Chondrocyte (in vitro differentiated cells): ENCODE data around the gene SPINK2. TPM values are rescaled to one million over a fixed set of nuclear protein-coding genes. Genes with fewer than 3 reads are reported as not detected.
A peak's percentile ranks its signal among the peaks of the same experiment; 100 is the strongest.

ENCODE experiments used
- DNase-seq: peaks from one replicate; pipeline ENCODE4 v3.0.0; 2021; ENCODE audit warnings: mixed read lengths, low spot score
- H3K27ac Mint-ChIP-seq: one replicate; pipeline ENCODE4 v1.8.0; 2021; ENCODE audit warnings: mild to moderate bottlenecking, moderate library complexity, mixed read lengths; ENCODE audit not compliant: unreplicated experiment
- H3K27me3 Mint-ChIP-seq: 2 replicates; pipeline ENCODE4 v1.8.0; 2021; ENCODE audit warnings: low read depth, mixed read lengths
- H3K36me3 Mint-ChIP-seq: 2 replicates; pipeline ENCODE4 v1.8.0; 2021; ENCODE audit warnings: low read depth, mixed read lengths
- H3K4me1 Mint-ChIP-seq: 2 replicates; pipeline ENCODE4 v1.8.0; 2021; ENCODE audit warnings: low read depth, mild to moderate bottlenecking, mixed read lengths
- H3K4me3 Mint-ChIP-seq: one replicate; pipeline ENCODE4 v1.8.0; 2021; ENCODE audit warnings: mild to moderate bottlenecking, moderate library complexity, mixed read lengths; ENCODE audit not compliant: unreplicated experiment
- H3K9me3 Mint-ChIP-seq: 2 replicates; pipeline ENCODE4 v1.8.0; 2021; ENCODE audit warnings: low read depth, mixed read lengths
- total RNA-seq: library from RNA; stranded (reverse); gene quantifications from 3 replicates; pipeline ENCODE4 v1.2.1, GENCODE V29; 2021
- TF ChIP-seq, protein P1 (sequence below): fragments of 200-600 bp; sonication (generic); IDR thresholded peaks from 2 replicates; pipeline ENCODE4 v1.5.0; 2021; ENCODE audit warnings: antibody characterized with exemption, mild to moderate bottlenecking, moderate library complexity

SPINK2 gene
- total RNA-seq, 1 donor from 2014 or later = not detected

DNA sequence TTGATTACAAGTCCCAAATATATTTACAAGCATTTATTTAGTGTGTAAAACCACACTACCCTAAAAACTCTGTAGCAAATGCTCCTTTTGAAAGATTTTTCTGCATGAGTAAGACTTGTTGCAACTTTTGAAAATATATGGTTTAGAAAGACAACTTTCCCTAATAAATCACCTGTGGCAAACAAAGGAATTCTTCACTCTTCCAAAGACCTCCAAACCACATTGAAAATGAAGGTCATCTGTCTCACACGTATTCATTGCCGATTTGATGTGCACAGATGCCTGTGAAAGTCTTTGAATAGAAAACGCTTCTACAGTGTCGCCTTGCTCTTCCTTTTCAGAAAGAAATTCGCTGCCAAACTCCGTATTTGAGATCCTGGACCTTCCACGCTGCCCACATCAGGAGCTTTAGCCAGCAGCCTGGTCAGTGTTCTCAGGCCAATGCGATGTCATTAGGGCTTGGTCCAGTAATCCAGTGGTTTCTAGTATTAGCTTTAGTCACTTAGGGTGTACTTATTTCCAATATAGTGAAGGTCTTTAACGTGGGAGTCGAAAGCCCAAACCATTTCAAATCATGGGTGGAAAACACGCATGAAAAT is 22.2 kb downstream of the SPINK2 start:
- Mint-ChIP-seq H3K27me3 (peaks cover 4% of the 10 kb centered on the region), H3K27ac (peak overlapping the region; percentile 27), H3K4me3 (peak overlapping the region; percentile 87), H3K36me3 (no peaks in the 10 kb centered on the region), H3K9me3 (no peaks in the 10 kb centered on the region), H3K4me1 (peaks cover 3% of the 10 kb centered on the region)
- TF ChIP-seq, protein P1, sequence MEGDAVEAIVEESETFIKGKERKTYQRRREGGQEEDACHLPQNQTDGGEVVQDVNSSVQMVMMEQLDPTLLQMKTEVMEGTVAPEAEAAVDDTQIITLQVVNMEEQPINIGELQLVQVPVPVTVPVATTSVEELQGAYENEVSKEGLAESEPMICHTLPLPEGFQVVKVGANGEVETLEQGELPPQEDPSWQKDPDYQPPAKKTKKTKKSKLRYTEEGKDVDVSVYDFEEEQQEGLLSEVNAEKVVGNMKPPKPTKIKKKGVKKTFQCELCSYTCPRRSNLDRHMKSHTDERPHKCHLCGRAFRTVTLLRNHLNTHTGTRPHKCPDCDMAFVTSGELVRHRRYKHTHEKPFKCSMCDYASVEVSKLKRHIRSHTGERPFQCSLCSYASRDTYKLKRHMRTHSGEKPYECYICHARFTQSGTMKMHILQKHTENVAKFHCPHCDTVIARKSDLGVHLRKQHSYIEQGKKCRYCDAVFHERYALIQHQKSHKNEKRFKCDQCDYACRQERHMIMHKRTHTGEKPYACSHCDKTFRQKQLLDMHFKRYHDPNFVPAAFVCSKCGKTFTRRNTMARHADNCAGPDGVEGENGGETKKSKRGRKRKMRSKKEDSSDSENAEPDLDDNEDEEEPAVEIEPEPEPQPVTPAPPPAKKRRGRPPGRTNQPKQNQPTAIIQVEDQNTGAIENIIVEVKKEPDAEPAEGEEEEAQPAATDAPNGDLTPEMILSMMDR = no peak
- no peak for DNase-seq

DNA sequence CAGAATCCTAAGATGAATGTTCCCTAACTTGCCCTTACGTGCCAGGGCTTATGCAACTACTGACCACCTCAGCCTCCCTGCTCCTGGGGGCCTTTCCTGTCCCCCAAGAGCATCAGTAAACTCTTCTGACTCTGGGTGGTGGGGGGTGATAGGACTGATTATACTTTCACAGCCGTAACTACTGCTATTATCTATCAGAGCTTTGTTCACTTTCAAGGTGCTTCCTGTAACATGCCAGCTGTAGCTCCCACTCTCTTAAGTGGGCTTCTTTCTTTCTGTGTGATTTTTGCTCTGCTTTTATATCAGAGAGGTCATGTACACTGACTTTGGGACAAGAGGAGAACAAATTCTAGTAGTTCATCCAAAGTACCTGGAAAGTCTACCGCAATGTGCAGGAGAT is 25.3 kb downstream of the SPINK2 start:
- H3K27me3 Mint-ChIP-seq = peaks cover 4% of the 10 kb centered on the region
- no peak overlapping the region for H3K27ac Mint-ChIP-seq
- no peaks in the 10 kb centered on the region for H3K9me3 Mint-ChIP-seq
- peaks cover 3% of the 10 kb centered on the region for H3K4me1 Mint-ChIP-seq
- TF ChIP-seq, protein P1 = no peak
- no peaks in the 10 kb centered on the region for H3K36me3 Mint-ChIP-seq
- DNase-seq = no peak
- H3K4me3 Mint-ChIP-seq = no peak overlapping the region

DNA sequence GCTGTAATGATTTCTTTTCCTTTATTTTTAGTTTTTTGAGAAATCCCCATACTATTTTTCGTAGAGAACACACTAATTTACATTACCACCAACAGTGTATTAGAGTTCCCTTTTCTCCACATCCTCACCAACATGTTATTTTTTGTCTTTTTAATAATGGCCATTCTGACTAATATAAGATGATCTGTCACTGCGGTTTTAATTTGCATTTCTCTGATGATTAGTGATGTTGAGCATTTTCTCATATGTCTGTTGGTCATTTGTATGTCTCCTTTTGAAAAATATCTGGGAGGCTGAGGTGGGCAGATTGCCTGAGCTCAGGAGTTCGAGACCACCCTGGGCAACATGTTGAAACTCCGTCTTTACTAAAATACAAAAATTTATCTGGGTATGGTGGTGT is 30.2 kb downstream of the SPINK2 start:
- Mint-ChIP-seq H3K27ac (no peak overlapping the region), H3K9me3 (no peaks in the 10 kb centered on the region), H3K27me3 (peaks cover under 1% of the 10 kb centered on the region), H3K36me3 (no peaks in the 10 kb centered on the region), H3K4me3 (no peak overlapping the region), H3K4me1 (peaks cover 5% of the 10 kb centered on the region)
- TF ChIP-seq, protein P1 = no peak
- DNase-seq = no peak

DNA sequence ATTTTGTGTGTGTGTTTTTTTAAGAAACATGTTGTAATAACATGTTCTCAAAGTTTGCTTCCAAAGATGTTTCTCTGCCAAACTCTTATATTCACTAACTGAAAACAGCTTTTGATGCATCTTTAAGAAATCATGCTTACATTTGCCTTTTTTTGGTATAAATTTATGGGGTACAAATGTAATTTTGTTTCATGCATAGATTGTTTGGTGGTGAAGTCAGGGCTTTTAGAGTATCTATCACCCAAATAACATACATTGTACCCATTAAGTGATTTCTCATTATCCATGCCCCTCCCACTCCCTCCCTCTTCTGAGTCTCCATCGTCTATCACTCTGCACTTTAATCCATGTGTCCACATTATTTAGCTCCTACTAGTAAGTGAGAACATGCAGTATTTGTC is 30.8 kb downstream of the SPINK2 start:
- TF ChIP-seq, protein P1 = no peak
- no peak overlapping the region for H3K4me3 Mint-ChIP-seq
- H3K36me3 Mint-ChIP-seq = no peaks in the 10 kb centered on the region

DNA sequence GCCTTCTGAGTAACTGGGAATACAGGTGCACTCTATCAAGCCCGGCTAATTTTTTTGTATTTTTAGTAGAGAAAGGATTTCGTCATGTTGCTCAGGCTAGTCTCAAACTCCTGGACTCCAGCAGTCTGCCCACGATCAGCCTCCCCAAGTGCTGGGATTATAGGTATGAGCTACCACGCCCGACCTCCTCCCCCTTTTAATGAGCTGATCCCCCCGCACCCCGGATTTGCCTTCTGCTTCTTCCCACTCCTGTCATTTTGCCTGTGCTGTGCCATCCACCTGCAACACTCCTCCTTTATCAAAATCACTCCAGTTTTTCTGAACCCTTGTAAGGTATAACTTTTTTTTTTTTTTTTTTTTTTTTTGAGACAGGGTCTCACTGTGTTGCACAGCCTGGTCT is 33.4 kb downstream of the SPINK2 start:
- Mint-ChIP-seq H3K4me1 (peaks cover 8% of the 10 kb centered on the region), H3K9me3 (no peaks in the 10 kb centered on the region), H3K27me3 (peaks cover 14% of the 10 kb centered on the region), H3K27ac (no peak overlapping the region), H3K4me3 (no peak overlapping the region), H3K36me3 (no peaks in the 10 kb centered on the region)
- DNase-seq = no peak
- TF ChIP-seq, protein P1 = no peak

More for the DNA sequence above, 30.8 kb downstream of the SPINK2 start:
- peaks cover under 1% of the 10 kb centered on the region for H3K27me3 Mint-ChIP-seq
- peaks cover 5% of the 10 kb centered on the region for H3K4me1 Mint-ChIP-seq
- H3K27ac Mint-ChIP-seq = no peak overlapping the region
- DNase-seq = no peak
- no peaks in the 10 kb centered on the region for H3K9me3 Mint-ChIP-seq
